ENCODE results near the gene ITLN1. TPM values are rescaled to one million over a fixed set of nuclear protein-coding genes. Genes with fewer than 3 reads are reported as not detected.

Gene ITLN1
- total and polyA plus RNA-seq, 2 donors (not counting 3 experiments of a cell fraction or from before 2014, with no cell fraction given), result 0.12 TPM; not detected in 1

DNA sequence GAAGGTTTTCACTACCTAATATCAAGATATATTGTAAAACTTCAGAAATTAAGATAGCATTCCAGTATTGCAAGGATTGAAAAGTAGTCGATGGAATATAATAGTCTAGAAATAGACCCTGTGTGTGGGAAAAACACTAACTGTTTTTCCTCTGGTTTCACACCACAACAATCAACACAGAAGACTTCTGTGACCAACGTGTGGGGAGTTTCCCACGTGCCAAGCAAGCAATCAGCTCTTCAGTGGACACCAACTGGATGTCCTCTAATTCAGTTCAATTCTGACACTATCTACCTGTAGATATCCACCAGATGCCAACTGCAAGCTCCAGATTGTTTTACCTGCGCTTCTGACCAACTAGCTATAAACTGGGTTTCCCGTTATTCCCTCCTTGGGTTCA is 34.4 kb downstream of the ITLN1 start:
- dilution Hi-C loops (cut with MboI; ENCODE audit: extremely low pct_ligation_motif_present, low sequenced_read_pairs), result no loop called here

More for the DNA sequence above, 34.4 kb downstream of the ITLN1 start:
- CTCF ChIA-PET, result interaction anchor here (1.2 kb wide), 1 partner anchor 33 kb away, joined by 3 read pairs; no protein-coding TSS in a partner anchor
- Histone ChIP-seq H3K36me3 (ENCODE audit: control insufficient read depth in 2 of 2, extremely low read depth in 1 of 2, insufficient read depth in 2 of 2, low read length in 2 of 2) (no peaks in the 10 kb centered on the region), H4K20me1 (replicated peaks; ENCODE audit: control insufficient read depth, extremely low read depth, insufficient read depth, low read length) (no peaks in the 10 kb centered on the region), H3K27me3 (ENCODE audit: control insufficient read depth in 2 of 2, insufficient read depth in 2 of 2, low read length in 2 of 2) (no peaks in the 10 kb centered on the region), H3K4me1 (ENCODE audit: control insufficient read depth, extremely low read depth, insufficient read depth, low read length) (no peaks in the 10 kb centered on the region), H3K9me1 (replicated peaks; ENCODE audit: control insufficient read depth, extremely low read depth, insufficient read depth, low read length) (no peaks in the 10 kb centered on the region), H3K27ac (ENCODE audit: insufficient read depth, low read depth, low read length) (no peak overlapping the region), H3K9me3 (replicated peaks; ENCODE audit: control insufficient read depth, insufficient read depth, low read length) (no peaks in the 10 kb centered on the region), H3K4me2 (ENCODE audit: insufficient read depth, low read length) (no peak overlapping the region), H3K79me2 (ENCODE audit: control insufficient read depth, insufficient read depth, low read length) (no peaks in the 10 kb centered on the region), H3K4me3 (replicated peaks in 1 of 3; ENCODE audit: insufficient read depth in 1 of 3, low read depth in 1 of 3, low read length in 3 of 3) (no peak overlapping the region), H3K9ac (replicated peaks; ENCODE audit: extremely low read depth, insufficient read depth, low read length) (no peak overlapping the region), H2AFZ (ENCODE audit: low read depth, low read length) (no peak overlapping the region)
- FAIRE-seq (no peak), DNase-seq (ENCODE audit: low read depth, low spot score) (no peak)
- no TSS peak for BruUV-seq (replicated peaks)
- TF ChIP-seq POLR2AphosphoS5 (IDR thresholded peaks at IDR 0.05; ENCODE audit: insufficient read depth, low read depth, low read length) (no peak), FOS (IDR thresholded peaks at IDR 0.05; ENCODE audit: borderline replicate concordance, insufficient read depth, low read length) (no peak), POLR2A (IDR thresholded peaks at IDR 0.05; ENCODE audit: low read depth, low read length) (no peak), GATA2 (IDR thresholded peaks at IDR 0.05; ENCODE audit: insufficient read depth, insufficient read length, low read depth, low read length) (no peak), MYC (IDR thresholded peaks at IDR 0.05; ENCODE audit: low read depth, low read length) (no peak), EZH2 (IDR thresholded peaks at IDR 0.05; ENCODE audit: borderline replicate concordance, low read depth, low read length, severe bottlenecking) (no peak), JUN (IDR thresholded peaks at IDR 0.05; ENCODE audit: borderline replicate concordance, insufficient read depth, insufficient read length, low read depth) (no peak)
- TF ChIP-seq, protein P1, sequence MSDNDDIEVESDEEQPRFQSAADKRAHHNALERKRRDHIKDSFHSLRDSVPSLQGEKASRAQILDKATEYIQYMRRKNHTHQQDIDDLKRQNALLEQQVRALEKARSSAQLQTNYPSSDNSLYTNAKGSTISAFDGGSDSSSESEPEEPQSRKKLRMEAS (IDR thresholded peaks at IDR 0.05; ENCODE audit: insufficient read depth, insufficient read length), result no peak
- TF ChIP-seq, protein P2, sequence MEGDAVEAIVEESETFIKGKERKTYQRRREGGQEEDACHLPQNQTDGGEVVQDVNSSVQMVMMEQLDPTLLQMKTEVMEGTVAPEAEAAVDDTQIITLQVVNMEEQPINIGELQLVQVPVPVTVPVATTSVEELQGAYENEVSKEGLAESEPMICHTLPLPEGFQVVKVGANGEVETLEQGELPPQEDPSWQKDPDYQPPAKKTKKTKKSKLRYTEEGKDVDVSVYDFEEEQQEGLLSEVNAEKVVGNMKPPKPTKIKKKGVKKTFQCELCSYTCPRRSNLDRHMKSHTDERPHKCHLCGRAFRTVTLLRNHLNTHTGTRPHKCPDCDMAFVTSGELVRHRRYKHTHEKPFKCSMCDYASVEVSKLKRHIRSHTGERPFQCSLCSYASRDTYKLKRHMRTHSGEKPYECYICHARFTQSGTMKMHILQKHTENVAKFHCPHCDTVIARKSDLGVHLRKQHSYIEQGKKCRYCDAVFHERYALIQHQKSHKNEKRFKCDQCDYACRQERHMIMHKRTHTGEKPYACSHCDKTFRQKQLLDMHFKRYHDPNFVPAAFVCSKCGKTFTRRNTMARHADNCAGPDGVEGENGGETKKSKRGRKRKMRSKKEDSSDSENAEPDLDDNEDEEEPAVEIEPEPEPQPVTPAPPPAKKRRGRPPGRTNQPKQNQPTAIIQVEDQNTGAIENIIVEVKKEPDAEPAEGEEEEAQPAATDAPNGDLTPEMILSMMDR (IDR thresholded peaks at IDR 0.05; ENCODE audit: extremely low read depth in 1 of 2, insufficient read depth in 1 of 2, low read depth in 1 of 2, low read length in 2 of 2), result no peak
- POLR2A ChIA-PET, result no interaction called here
- intact Hi-C loops (cut with micrococcal nuclease), result no loop called here
